NT2/D1 (cell line): ENCODE results near the gene MEF2C.

Experiments
- SUZ12 ChIP-seq: IDR thresholded peaks from 2 replicates; pipeline ENCODE4 v1.6.1; 2011; ENCODE audit not compliant: insufficient read length, insufficient read depth; ENCODE audit errors: extremely low read depth
- YY1 ChIP-seq: IDR thresholded peaks from 2 replicates; pipeline ENCODE4 v1.6.1; 2011; ENCODE audit not compliant: insufficient read length, insufficient read depth
- ZNF274 ChIP-seq: IDR thresholded peaks from 2 replicates; pipeline ENCODE4 v1.6.1; 2011; ENCODE audit warnings: mild to moderate bottlenecking, low read depth, low read length

DNA sequence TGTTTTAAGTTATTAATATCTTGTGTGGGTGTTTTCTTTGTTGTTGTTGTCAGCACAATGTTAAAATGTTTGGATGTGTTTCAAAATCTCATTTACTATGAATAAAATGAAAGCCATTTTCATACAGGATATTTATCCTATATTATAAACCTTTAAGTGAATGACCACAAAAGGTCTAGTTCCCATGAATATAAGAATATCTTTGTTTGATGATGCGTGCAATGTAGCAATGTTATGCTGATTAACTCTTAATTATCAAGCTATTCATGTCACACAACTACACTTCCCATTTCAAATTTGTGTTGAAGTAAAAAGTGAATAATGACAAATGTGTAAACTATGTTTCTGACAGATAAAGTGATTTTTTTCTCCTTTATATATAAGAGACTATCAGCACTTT is 59.8 kb downstream of the MEF2C start:
- no peak for TF ChIP-seq ZNF274
- no peak for TF ChIP-seq SUZ12
- TF ChIP-seq YY1: no peak
